Islet precursor cell (in vitro differentiated cells): ENCODE measurements around the gene KIAA1217.

Source experiments
- DNase-seq: peaks from one replicate; pipeline ENCODE4 v3.0.0-alpha.2; 2018

The KIAA1217 gene

GRCh38 chr10:24449321-24449740, 240.4 kb downstream of the KIAA1217 start:
- DNase-seq: no peak

GRCh38 chr10:24449769-24450310, 240.9 kb downstream of the KIAA1217 start:
- no peak for DNase-seq

GRCh38 chr10:24451325-24451820, 242.4 kb downstream of the KIAA1217 start:
- no peak for DNase-seq

- no peak for DNase-seq
Observed at GRCh38 chr10:24452030-24452429, 243.1 kb downstream of the KIAA1217 start.

- DNase-seq: no peak
Observed at GRCh38 chr10:24453404-24453830, 244.5 kb downstream of the KIAA1217 start.

- no peak for DNase-seq
Observed at GRCh38 chr10:24453973-24454372, 245.0 kb downstream of the KIAA1217 start.

GRCh38 chr10:24455447-24455846, 246.5 kb downstream of the KIAA1217 start:
- no peak for DNase-seq

- no peak for DNase-seq
Observed at GRCh38 chr10:24456322-24456721, 247.4 kb downstream of the KIAA1217 start.

- DNase-seq: peak; percentile 73
Observed at GRCh38 chr10:24457661-24458318, 248.9 kb downstream of the KIAA1217 start.

GRCh38 chr10:24459836-24460235, 250.9 kb downstream of the KIAA1217 start:
- DNase-seq: peak; percentile 6

- peak; percentile 17 for DNase-seq
Observed at GRCh38 chr10:24462291-24462813, 253.4 kb downstream of the KIAA1217 start.

- peak; percentile 16 for DNase-seq
Observed at GRCh38 chr10:24462889-24463552, 254.1 kb downstream of the KIAA1217 start.

GRCh38 chr10:24463611-24464426, 254.9 kb downstream of the KIAA1217 start:
- DNase-seq: peak; percentile 96

- DNase-seq: peak; percentile 62
Observed at GRCh38 chr10:24465124-24465874, 256.4 kb downstream of the KIAA1217 start.

GRCh38 chr10:24465891-24466818, 257.2 kb downstream of the KIAA1217 start:
- peak; percentile 75 for DNase-seq

- DNase-seq: no peak
Observed at GRCh38 chr10:24467136-24467535, 258.2 kb downstream of the KIAA1217 start.

- no peak for DNase-seq
Observed at GRCh38 chr10:24467605-24468004, 258.7 kb downstream of the KIAA1217 start.

- peak; percentile 35 for DNase-seq
Observed at GRCh38 chr10:24468281-24468751, 259.4 kb downstream of the KIAA1217 start.

GRCh38 chr10:24469993-24470392, 261.1 kb downstream of the KIAA1217 start:
- DNase-seq: peak; percentile 38

GRCh38 chr10:24475598-24475997, 266.7 kb downstream of the KIAA1217 start:
- no peak for DNase-seq
